ENCODE measurements around the gene AOC2.

DNA sequence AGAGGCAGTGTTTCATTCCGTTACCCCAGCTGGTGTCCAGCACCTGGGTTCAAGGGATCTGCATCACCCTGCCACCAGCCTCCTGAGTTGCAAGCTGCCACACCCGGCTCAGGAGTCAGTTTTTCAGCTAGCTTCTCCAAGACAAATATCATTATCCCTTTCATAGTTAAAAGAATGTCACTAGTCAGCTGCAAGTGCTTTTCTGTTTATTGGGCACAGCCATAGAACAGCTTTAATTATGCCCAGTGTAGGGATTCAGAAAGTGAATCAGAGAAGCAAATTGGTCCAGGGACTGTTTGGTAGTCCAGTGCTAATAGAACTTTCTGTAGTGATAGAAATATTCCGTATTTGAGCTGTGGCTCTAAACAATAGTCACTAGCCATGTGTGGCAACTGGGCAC is 3.7 kb downstream of the AOC2 start:
- no peak for TF ChIP-seq EP300 (IDR thresholded peaks at IDR 0.05)
- TF ChIP-seq, protein P1, sequence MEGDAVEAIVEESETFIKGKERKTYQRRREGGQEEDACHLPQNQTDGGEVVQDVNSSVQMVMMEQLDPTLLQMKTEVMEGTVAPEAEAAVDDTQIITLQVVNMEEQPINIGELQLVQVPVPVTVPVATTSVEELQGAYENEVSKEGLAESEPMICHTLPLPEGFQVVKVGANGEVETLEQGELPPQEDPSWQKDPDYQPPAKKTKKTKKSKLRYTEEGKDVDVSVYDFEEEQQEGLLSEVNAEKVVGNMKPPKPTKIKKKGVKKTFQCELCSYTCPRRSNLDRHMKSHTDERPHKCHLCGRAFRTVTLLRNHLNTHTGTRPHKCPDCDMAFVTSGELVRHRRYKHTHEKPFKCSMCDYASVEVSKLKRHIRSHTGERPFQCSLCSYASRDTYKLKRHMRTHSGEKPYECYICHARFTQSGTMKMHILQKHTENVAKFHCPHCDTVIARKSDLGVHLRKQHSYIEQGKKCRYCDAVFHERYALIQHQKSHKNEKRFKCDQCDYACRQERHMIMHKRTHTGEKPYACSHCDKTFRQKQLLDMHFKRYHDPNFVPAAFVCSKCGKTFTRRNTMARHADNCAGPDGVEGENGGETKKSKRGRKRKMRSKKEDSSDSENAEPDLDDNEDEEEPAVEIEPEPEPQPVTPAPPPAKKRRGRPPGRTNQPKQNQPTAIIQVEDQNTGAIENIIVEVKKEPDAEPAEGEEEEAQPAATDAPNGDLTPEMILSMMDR (IDR thresholded peaks at IDR 0.05): no peak
- no peak for TF ChIP-seq POLR2A (IDR thresholded peaks at IDR 0.05)
- no peak for TF ChIP-seq POLR2AphosphoS5 (IDR thresholded peaks at IDR 0.05)
